Liver (tissue), 3 donors: ENCODE measurements around the gene CFAP97.

Experiments used
- JUND ChIP-seq, 2 donors: IDR thresholded peaks; 2 replicates each; pipeline ENCODE4 v1.6.1; 2016; ENCODE audit warnings: antibody characterized with exemption in 2 of 2
- MAX ChIP-seq: IDR thresholded peaks from 2 replicates; pipeline ENCODE4 v1.6.1; 2016; ENCODE audit warnings: antibody characterized with exemption
- NR2F2 ChIP-seq: IDR thresholded peaks from 2 replicates; pipeline ENCODE4 v1.6.1; 2016; ENCODE audit warnings: antibody characterized with exemption
- REST ChIP-seq: IDR thresholded peaks from 2 replicates; pipeline ENCODE4 v1.6.1; 2016; ENCODE audit warnings: antibody characterized with exemption, mild to moderate bottlenecking
- RXRA ChIP-seq, 2 donors: IDR thresholded peaks; 2 replicates each; pipeline ENCODE4 v1.6.1; 2017 to 2018; ENCODE audit warnings: antibody characterized with exemption in 2 of 2, mild to moderate bottlenecking in 1 of 2
- SP1 ChIP-seq: IDR thresholded peaks from 2 replicates; pipeline ENCODE4 v1.6.1; 2018; ENCODE audit warnings: antibody characterized with exemption, mild to moderate bottlenecking
- TAF1 ChIP-seq: conservative IDR thresholded peaks from 2 replicates; pipeline ENCODE4 v1.6.1; 2016; ENCODE audit warnings: antibody characterized with exemption, mild to moderate bottlenecking
- YY1 ChIP-seq: IDR thresholded peaks from 2 replicates; pipeline ENCODE4 v1.6.1; 2016; ENCODE audit warnings: antibody characterized with exemption, mild to moderate bottlenecking
- TF ChIP-seq, protein P1 (sequence below): fragments of 150-350 bp; IDR thresholded peaks from 2 replicates; pipeline ENCODE4 v1.5.1; 2017; ENCODE audit warnings: improper control_type of control experiment, low read depth, low read length; ENCODE audit not compliant: missing input control
- donor health status: healthy.
- donor health status: healthy.

GRCh38 chr4:185192059-185192458, 11.7 kb downstream of the CFAP97 start:
- TF ChIP-seq, protein P1, sequence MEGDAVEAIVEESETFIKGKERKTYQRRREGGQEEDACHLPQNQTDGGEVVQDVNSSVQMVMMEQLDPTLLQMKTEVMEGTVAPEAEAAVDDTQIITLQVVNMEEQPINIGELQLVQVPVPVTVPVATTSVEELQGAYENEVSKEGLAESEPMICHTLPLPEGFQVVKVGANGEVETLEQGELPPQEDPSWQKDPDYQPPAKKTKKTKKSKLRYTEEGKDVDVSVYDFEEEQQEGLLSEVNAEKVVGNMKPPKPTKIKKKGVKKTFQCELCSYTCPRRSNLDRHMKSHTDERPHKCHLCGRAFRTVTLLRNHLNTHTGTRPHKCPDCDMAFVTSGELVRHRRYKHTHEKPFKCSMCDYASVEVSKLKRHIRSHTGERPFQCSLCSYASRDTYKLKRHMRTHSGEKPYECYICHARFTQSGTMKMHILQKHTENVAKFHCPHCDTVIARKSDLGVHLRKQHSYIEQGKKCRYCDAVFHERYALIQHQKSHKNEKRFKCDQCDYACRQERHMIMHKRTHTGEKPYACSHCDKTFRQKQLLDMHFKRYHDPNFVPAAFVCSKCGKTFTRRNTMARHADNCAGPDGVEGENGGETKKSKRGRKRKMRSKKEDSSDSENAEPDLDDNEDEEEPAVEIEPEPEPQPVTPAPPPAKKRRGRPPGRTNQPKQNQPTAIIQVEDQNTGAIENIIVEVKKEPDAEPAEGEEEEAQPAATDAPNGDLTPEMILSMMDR: no peak
- no peak for TF ChIP-seq TAF1
- TF ChIP-seq REST: no peak
- no peak for TF ChIP-seq RXRA (IDR thresholded peaks at IDR 0.05)
- no peak for TF ChIP-seq JUND (IDR thresholded peaks at IDR 0.05)
- TF ChIP-seq MAX: no peak
- TF ChIP-seq YY1: no peak
- TF ChIP-seq NR2F2: no peak
- TF ChIP-seq SP1: no peak
